Stimulated activated CD4-positive, alpha-beta T cell treated with anti-CD3 and anti-CD28 coated beads, Interleukin-2, amount 100 ng/mL, for 24 hours (primary cell): Measurements from ENCODE around the gene SSMEM1.
"Not testable (repeated sequence)": the region's sequence is repeated elsewhere in the genome, so short reads cannot be mapped to it uniquely, and the experiment has no call there.

ENCODE experiments used
- DNase-seq, 2 donors: peaks; one replicate each; pipeline ENCODE4 v3.0.0-alpha.2; 2020

Gene SSMEM1, protein sequence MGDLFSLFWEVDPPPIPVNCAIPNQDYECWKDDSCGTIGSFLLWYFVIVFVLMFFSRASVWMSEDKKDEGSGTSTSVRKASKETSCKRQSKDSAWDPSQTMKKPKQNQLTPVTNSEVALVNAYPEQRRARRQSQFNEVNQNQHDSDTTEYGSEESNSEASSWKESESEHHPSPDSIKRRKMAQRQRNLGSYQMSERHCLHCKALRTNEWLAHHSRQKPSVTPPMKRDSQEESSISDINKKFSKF

DNA sequence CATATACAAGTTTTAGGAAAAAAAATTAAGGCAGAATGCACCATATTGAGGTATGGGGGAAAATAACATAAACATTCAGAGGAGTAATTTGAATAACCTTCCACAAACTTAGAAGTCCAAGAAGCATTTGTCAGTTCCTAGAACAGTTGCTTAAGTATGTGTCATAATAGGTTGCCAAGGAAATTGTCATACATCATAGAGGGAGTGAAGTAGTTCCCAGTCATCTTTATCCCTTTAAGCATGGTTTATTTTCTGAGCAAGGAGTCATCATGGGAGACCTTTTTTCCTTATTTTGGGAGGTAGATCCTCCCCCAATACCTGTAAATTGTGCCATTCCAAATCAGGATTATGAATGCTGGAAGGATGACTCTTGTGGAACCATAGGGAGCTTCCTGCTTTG lies at the start of gene SSMEM1:
TSS of gene SSMEM1 (plus strand) at position 219 of the 400 bp plus-strand sequence. CDS start at position 270, 51 bp downstream.
- DNase-seq, result no peak

DNA sequence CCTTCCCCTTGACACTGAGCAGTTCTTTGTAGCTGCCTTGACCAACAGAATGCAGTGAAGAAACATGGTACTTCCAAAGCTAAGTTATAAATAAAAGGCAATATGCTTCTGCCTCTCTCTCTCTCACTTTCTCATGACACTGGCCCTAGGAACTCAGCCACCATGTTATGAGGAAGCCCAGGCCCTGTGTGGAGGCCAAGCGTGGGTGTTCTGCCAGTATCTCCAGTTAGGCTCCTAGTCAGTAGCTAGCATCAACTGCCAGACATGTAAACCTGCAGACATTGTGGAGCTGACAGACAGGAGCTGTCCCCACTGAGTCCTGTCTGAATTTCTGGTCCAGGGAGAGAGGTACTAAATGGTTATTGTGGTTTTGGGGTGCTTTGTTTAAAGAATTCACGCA lies 47.6 kb upstream of the SSMEM1 start:
- no peak for DNase-seq

DNA sequence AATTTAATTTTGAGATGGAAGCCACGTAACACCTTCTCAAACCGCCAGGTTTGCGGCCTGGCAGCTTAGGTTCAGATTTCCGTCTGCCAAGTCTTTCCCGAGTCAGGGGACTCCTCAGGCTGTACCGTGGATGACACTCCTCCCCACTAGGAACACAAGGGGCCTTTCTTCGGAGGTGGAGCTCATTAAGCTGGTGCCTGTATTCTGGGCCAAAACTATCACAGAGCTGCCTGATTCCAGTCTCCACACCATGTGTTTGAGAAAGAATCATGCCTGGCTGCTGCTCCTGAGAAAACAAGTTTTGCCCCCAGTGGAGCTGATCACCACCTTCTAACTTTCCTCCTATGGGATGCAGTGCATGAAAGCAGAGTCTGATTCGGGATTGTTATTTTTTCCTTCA lies 47.2 kb upstream of the SSMEM1 start:
- DNase-seq, result no peak

DNA sequence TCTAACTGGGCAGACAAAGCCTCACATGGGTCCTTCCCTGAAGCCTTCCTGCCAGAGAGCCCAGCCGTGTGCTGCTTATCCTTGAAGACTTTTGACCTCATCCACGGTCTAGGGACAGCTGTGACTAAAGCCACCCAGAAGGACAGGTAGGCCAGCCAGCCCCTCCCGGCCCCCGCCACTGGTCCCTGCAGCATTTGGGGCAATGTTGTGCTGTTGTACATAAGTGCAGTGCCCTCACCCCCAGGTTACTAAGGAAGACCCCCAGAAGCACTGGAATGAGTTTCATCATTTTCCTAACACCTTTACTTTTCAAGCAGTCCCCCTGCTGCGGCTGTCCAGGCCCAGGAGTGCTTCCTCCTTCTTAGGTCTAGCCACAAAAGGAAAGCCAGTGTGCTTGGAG lies 45.5 kb upstream of the SSMEM1 start:
- no peak for DNase-seq

DNA sequence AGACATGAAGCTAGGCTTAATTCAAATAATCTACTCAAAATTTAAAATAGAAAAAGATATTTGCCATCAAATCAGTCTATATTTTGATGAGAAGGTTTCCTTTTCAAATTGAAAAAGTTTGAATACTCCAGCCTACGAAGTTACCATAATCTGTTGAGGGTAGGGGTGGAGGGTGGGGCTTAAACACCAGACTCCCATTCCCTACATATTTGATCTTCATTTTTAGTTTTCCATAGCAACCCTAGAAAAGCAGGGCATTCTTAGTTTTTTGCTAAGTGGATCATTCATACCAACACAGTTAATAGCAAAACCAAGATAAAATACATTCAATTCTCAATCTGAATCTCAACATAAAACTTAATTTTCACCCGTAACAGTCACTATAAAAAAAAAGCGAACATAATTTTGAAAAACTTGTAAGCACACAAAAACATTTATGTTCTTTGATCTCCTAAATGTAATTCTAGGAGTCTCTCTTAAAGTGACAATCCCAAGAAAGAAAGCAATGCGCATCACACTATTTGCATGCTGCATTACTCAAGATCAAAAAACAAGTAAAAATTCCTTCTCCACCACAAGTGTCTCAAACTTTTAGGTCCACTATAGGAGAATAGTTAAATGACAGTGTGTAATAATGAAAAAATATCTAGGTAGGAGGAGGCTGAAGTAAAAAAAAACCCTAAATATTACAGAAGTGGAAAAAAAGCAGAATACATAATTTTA lies 33.3 kb upstream of the SSMEM1 start:
- DNase-seq, result no peak

DNA sequence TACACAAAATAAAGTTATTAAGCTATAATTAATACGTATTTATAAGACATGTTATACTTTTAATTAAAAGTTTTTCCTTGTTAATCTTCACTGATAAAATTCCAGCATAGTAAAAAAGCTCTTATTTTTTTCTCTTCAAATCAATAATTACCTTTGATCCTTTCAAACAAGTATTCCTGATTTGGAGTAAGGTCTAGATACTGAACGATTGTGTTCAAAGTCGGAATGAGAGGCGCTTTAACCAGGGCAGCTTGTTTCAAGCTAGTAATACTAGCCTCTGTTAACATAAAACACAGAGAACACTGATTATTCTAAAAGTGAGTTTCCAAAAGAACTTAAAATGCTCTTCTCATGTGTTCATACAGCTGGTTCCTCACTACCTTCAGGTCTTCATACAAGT lies 29.4 kb upstream of the SSMEM1 start:
- DNase-seq, result no peak

DNA sequence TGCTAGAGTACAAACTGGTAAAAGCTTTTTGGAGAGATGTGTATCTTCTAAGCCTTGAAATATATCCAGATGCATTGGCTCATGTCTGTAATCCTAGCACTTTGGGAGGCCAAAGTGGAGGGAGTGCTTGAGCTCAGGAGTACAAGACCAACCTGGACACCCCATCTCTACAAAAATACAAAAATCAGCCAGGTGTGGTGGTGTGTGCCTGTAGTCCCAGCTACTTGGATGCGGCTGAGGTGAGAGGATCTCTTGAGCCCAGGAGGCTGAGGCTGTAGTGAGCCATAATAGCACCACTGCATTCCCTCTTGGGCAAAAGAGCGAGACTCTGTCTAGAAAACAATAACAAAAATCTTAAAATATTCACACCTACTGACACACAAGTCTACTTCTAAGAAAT lies 28.0 kb upstream of the SSMEM1 start:
- no peak for DNase-seq

DNA sequence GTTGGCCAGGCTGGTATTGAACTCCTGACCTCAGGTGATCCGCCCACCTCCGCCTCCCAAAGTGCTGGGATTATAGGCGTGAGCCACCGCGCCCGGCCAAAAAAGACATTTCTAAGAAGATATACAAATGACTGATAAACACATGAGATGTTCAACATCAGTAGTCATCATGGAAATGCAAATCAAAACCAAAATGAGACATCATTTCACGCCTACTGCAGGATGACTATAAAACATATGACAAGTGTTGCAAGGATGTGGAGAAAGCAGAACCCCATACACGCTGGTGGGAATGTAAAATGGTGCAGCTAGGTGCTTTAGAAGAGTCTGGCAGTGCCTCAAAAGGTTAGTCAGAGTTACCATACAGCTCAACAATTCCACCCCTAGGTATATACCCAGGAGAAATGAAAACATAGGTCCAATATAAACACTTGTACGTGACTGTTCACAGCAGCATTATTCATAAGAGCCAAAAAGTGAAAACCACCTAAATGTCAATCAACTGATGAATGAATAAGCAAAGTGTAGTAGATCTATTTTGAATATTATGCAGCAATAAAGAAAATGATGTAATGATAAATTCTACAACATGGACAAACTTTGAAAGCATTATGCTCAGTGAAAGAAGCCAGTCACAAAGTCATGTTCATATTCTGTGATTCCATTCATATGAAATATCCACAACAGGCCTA lies 26.9 kb upstream of the SSMEM1 start:
- peak; percentile 48 to 53 for DNase-seq

DNA sequence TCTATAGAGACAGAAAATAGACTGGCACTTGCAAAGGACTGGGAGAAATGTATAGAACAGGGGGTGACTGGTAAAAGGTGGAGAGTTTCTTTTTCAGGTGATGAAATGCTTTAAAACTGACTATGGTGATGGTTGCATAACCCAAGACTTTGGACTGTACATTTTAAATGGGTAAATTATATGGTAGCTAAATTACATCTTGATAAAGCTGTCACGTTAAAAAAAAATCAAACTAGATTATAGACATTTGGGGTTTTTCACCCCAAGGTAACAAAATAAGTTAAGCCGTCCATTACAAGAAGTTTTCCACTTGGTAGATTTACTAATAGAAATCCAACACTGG lies 26.4 kb upstream of the SSMEM1 start:
- DNase-seq, result no peak

DNA sequence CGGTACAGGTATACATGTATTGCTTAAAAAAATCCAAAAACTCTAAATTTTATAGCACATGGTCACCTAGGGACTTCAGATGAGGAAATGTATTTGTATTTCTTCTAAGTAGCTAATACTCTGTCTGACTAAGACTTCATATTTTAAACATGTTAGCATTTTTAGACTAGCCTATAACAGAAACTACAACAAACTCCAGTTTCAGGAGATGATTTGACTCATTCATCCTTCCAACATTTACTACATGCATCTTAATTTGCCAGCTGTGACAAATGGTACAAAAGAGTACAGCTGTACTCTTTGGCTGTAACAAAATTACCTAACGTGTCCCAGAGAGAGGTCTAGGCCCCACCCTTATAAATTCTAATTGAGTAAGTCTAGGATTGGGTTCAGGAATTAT lies 24.7 kb upstream of the SSMEM1 start:
- no peak for DNase-seq

DNA sequence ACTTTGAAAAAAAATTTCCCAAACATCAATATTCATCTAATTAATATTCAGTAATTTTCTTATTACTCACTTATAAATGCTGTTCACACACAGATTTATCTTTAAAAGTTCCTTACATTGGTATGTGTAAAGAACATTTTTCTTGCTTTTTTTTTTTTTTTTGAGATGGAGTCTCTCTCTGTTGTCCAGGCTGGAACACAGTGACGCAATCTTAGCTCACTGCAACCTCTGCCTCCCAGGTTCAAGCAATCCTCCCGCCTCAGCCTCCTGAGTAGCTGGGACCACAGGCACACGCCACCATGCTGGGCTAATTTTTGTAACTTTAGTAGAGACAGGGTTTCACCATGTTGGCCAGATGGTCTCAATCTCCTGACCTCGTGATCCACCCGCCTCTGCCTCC lies 23.3 kb upstream of the SSMEM1 start:
- DNase-seq, result not testable (repeated sequence)

DNA sequence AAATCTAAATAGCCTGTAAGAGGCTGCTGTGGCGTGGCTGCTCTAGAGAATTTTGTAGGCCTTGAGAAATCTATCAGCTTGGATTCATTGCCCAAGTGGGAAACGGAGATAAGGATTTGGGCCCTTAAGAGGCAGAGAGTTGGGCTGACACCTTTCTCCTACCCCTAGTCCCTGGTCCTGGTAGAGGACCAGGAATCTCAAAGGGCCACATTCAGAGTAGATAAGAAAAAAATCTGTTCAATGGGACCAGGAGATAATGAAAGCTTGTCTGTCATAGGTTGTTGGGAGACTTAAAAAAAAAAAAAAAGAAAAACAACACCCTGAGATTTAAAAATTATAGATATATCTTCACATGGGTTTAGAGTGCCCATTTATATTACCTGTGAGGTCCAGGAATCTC lies 20.3 kb upstream of the SSMEM1 start:
- no peak for DNase-seq

DNA sequence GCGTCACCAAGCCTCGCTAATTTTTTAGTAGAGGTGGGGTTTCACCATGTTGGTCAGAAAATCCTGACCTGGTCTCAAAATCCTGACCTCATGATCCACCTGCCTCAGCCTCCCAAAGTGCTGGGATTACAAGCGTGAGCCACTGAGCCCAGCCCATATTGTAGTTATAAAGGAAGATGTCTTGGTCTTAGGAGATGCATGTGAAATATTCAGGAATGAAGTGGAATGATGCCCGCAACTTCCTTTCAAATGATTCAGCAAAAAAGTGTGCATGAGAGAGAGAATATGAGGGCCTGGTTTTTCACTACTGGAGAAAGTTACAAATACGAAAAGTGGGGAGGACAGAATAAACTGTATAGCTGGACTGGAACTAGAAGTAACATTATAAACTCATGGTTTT lies 18.3 kb upstream of the SSMEM1 start:
- DNase-seq, result no peak

DNA sequence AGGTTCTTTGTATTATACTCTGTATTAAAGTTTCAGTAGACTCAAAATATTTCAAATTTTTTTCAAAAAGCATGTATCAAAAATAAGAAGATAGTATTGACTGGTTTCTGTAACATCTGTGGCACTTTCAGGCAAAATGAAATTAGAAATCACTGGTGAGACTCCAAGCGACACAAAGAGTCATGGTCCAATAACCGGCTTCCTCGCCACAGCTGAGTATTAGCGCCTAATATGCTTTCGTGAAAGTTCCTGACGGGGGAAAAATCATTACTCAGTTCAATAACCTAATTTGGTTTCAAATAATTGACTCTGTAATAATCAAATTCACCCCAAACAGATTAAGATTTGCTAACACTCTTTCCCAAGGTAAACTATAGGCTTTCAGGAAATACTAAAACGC lies 15.9 kb upstream of the SSMEM1 start:
- no peak for DNase-seq

DNA sequence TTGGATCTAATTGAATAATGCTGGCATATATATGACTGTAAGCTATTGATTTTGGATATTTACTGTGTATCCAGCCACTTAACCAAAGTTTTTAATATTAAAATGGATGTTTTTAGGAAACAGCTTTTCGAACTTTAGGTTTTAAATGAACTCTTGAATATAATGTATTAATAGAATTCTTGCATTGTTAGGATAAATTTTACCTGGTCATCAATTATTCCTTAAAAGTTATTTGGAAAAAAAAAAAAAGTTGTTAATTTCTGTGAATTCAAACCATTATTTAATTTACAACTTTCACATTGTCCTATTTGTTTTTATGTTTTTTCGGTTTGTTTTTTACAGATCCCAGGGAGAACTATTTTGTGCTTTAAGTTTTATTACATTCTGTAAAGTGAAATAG lies 12.3 kb upstream of the SSMEM1 start:
- DNase-seq, result no peak

DNA sequence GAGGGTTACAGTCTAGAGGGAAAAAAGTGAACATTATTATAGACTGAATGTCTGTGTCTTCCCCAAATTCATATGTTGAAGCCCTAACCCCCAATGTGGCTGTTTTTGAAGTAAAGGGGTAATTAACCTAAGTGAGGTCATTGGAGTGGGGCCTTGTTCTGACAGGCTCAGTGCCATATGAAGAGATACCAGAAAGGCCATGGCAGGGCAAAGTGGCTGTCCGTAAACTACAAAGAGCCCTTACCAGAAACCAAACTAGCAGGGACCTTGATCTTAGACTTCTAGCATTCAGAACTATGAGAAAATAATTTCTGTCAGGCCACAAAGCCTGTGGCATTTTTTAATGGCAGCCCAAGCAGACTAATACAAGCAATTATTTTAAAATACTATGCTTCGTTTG lies 11.2 kb upstream of the SSMEM1 start:
- no peak for DNase-seq

DNA sequence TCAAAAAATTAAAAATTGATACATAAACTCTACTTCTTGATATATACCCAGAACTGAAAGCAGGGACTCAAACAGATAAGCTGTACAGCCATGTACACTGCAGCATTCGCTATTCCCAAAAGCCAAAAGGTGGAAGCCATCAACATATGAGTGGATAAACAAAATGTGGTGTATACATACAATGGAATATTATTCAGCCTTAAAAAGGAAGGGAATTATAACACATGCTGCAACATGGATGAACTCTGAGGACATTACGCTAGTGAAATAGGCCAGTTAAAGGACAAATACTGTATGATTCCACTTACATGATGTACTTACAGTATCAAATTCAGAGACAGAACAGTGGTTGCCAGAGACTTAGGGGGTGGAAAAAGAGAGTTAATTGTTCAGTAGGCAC lies 10.6 kb upstream of the SSMEM1 start:
- DNase-seq, result no peak

DNA sequence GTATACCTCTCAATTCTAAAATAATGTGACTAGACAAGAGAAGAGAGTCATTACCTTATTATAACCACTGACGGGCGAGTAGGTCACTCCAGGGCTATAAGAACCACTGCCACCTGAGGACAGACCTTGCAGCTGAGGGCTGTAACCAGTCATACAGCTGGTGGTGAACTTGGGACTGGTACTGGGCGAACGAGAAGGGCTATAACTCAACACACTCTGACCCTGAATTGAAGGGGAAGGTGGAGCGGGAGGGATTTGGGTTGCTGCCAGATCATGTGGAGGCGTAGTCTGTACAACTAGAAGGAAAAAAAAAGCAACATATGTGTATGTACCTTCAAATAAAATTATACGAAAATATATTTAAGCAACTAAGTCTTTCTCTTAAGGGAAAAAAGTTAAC lies 5.9 kb upstream of the SSMEM1 start:
- DNase-seq, result no peak

DNA sequence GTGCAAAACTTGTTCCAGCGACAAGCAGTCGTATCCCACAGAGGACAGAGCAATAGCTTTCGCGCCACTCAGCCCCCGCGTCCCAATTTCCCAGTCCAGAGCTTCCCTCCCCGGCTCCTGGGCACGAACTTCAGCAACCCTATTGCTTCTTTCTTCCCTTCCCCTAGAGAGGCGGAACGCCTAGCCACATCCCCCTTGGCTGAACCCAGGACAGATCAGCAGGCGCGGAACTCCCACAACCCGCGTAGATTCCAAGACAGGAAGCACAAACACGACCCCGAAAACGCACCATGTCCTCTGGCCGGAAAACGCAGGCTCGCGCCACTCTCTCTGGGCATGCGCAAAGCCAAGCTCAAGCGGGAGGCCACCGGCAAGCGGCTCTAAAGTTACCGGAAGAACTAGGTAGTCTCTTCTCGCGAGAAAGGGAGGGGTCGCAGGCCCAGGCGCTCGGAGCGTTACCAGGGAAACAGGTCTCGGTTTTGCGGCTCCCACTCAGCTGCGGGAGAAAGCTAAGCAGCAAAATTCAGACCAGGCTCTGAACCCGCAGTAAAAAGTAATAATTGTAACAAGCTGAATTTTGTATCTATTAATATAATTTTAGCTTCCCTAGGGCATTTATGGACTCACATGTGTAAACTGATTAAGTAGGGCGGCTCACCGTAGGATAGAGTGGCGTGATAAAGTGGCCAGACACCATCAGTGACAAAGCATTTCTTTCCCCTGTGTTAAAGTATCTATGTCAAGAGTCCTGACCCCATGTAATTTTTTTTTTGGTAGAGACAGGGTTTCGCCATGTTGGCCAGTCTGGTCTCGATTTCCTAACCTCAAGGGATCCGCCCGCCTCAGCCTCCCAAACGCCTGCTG lies 2.3 kb upstream of the SSMEM1 start, which contains the start of gene TMEM209:
TSS of gene TMEM209 (minus strand) at position 323 of the 864 bp plus-strand sequence. CDS start at position 292, 31 bp downstream.
- DNase-seq, result peak; percentile 94 to 95

DNA sequence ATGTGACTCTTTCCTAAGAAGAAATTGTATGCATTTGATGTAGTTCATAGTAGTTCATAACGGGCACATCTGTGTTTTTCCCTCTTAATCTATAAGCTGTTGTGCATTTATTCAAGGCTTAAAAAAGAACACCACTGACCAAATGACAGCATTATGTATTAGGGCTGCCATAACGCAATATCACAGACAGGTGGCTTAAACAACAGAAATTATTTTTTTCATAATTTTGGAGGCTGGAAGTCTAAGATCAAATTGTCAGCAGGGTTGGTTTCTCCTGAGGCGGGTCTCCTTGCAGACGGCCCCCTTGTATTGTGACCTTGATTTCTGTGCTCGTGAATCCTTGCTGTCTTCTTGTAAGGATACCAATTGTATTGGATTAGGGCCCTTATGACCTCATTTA lies 627 bp upstream of the SSMEM1 start:
- no peak for DNase-seq

DNA sequence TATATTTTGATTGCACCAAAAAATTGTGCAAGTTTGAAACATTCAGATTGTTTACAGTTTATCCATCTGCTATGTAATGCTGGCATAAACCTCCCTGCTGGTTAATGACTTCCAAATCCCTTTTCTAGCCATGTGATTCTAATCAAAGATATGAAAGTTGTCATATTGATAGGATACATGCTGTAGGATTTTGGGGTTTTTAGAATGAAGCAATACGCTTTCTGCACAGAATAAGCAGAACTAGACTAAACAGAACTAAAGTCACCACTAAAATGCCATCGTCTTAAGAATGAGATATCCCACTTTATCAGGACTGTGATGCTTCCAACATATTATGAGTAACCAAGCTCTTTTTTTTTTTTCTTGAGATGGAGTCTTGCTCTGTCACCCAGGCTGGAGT lies 856 bp downstream of the SSMEM1 start:
- DNase-seq, result no peak

DNA sequence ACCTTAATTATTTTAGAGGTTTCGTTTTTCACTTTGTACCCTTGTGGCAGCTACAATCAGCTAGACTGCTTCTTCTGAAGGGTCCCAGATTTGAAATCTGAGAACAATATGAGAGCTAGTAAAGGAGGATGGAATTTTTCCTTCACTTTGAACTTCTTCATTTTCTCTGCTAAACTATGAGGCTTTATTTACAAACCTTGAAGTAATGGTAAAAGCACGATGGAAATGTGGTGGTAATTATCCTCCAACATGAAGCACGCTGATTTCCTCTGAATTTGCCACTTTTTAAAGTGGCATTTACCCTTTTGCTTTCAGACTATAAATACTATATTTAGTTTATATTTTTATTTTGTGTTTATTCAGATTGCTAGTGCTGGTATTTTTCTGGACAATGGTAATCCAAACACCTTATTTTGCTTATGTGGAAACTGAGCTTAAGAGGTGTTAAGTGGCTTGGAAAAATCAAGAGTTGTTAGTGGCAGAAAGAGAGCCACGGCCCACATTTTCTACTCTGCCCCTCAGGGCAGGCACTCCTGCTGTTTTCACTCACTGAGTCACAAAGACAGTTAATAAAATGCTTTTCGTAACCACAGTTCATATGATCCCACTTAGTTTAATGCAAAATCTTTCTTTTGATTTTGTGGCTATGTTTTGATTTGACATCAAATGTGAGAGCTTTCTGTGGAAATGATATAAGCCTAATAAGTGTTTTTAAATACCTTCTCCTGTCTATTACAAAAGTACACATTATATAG lies 2.7 kb downstream of the SSMEM1 start:
- DNase-seq, result no peak

DNA sequence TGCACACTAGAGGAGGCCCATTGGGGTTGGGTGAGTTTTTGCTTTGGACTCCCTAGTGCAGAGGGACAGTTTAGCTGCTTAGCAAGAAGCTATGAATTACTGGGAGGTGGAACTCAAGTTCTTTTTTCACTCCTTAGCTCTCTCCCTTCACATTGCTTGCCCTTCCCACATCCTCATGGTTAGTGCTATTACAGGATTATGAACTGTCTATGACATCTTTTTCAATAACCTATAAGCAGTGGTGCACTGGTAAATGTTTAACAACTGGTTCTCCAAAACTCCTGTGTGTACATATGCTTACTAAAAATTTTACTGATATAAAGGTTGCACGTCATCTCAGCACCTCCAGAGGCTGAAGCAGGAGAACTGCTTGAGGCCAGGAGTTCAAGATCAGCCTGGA lies 6.2 kb downstream of the SSMEM1 start:
- DNase-seq, result no peak
